ENCODE results near the gene NOTCH2. TPM values are rescaled to one million over a fixed set of nuclear protein-coding genes. Genes with fewer than 3 reads are reported as not detected.

NOTCH2 gene
- total RNA-seq, 1 donor from 2014 or later: 75.6 TPM

DNA sequence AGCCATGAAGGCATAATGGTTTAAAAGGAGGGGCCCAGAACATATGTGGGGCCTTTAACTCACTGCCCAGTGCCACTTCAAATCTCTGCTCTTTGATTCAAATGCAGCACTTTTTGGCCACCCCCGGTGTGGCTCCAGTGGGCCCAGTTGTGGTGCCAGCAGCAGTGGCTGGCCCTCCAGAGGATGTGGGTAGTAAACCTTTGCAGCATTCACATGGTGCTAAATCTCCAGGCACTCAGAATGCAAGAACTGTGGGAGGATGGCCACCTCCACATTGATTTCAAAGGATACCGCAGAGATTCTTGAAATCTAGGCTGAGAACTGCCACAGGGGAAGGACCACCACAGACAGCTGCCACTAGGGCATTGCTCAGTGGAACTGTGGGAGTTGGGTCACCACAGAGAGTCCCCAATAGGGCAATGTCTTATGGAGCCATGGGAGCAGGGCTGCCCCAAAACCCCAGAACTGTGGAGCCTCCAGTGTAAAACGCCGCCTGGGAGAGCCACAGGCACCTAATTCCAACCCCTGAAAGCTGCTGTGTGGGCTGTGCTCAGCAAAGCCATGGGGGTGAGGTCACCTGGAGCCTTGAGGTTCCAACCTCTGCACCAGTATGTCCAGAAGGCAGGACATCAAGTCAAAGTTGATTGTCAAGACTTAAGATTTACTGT is 166.6 kb downstream of the NOTCH2 start:
- DNase-seq (ENCODE audit: extremely low spot score in 2 of 2): no peak
- TF ChIP-seq POLR2AphosphoS5 (IDR thresholded peaks at IDR 0.05; ENCODE audit: insufficient read depth in 1 of 2, low read depth in 1 of 2): no peak
- TF ChIP-seq POLR2A (IDR thresholded peaks at IDR 0.05): no peak
- intact Hi-C loops (cut with DNase I): no loop called here
- no peak overlapping the region for H3K4me3 ChIP-seq
- H3K27ac ChIP-seq: no peak overlapping the region
- peaks cover 6% of the 10 kb centered on the region for H3K9me3 ChIP-seq
- H3K27me3 ChIP-seq: no peaks in the 10 kb centered on the region
- no peaks in the 10 kb centered on the region for H3K36me3 ChIP-seq
- no peaks in the 10 kb centered on the region for H3K4me1 ChIP-seq

DNA sequence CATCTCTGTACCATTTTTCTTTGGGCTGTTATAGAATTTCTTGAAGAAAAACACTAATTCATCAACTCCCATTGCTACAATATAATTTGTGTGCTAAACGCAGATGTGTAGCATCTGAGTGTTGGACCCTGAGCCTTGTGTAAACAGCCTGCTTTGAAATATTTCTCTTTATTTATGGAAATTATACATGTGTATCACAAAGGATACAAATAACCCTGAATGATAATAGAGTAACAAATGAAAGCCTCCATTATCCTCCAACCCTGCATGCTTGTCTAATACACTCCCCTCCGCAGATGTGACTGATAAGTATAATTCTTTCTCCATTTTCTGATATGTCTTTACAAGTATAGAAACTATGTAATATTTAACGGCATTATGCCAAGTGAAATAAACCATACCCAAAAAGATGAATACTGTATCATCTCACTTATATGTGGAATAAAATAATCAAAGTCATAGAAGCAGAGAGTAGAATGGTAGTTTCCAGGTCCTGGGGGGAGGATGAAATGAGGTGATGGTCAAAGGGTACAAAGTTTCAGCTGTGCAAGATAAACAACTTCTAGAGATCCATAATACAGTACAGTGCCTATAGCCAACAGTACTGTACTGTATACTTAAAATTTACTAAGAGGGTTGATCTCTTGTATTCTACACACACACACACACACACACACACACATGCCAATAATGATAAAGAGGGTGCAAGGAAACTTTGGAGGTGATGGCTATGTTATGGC is 170.3 kb downstream of the NOTCH2 start:
- Histone ChIP-seq H3K4me1 (no peaks in the 10 kb centered on the region), H3K27me3 (no peaks in the 10 kb centered on the region), H3K4me3 (no peak overlapping the region), H3K27ac (no peak overlapping the region), H3K9me3 (no peaks in the 10 kb centered on the region), H3K36me3 (no peaks in the 10 kb centered on the region)
- intact Hi-C loops (cut with DNase I): no loop called here
- TF ChIP-seq POLR2A (IDR thresholded peaks at IDR 0.05): no peak
- no peak for DNase-seq (ENCODE audit: extremely low spot score in 2 of 2)

DNA sequence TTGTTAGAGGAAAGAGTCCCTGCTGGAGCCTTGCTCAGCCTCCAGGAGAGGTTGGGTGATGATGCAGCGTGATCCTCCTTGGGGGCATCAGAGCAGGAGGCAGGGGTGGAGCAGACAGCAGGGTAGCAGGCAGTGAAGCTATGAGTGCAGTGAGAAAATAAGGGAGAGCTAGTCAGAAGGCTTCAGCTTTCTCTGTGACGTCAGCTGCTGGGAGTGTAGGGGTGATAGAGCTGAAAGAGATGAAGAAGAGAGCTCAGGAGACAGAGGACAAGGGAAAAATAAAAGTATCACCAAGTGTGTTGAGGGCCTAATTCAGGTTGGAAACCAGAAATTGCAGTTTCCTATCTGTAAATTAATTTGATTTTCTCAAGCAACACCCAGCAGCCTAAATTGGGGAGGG is 170.9 kb downstream of the NOTCH2 start:
- H3K36me3 ChIP-seq: no peaks in the 10 kb centered on the region
- H3K4me1 ChIP-seq: no peaks in the 10 kb centered on the region
- no peaks in the 10 kb centered on the region for H3K9me3 ChIP-seq
- no peaks in the 10 kb centered on the region for H3K27me3 ChIP-seq
- no peak overlapping the region for H3K27ac ChIP-seq
- intact Hi-C loops (cut with DNase I): no loop called here
- TF ChIP-seq POLR2A (IDR thresholded peaks at IDR 0.05) (no peak), POLR2AphosphoS5 (IDR thresholded peaks at IDR 0.05; ENCODE audit: insufficient read depth in 1 of 2, low read depth in 1 of 2) (no peak)
- TF ChIP-seq, protein P1, sequence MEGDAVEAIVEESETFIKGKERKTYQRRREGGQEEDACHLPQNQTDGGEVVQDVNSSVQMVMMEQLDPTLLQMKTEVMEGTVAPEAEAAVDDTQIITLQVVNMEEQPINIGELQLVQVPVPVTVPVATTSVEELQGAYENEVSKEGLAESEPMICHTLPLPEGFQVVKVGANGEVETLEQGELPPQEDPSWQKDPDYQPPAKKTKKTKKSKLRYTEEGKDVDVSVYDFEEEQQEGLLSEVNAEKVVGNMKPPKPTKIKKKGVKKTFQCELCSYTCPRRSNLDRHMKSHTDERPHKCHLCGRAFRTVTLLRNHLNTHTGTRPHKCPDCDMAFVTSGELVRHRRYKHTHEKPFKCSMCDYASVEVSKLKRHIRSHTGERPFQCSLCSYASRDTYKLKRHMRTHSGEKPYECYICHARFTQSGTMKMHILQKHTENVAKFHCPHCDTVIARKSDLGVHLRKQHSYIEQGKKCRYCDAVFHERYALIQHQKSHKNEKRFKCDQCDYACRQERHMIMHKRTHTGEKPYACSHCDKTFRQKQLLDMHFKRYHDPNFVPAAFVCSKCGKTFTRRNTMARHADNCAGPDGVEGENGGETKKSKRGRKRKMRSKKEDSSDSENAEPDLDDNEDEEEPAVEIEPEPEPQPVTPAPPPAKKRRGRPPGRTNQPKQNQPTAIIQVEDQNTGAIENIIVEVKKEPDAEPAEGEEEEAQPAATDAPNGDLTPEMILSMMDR (IDR thresholded peaks at IDR 0.05): no peak
- H3K4me3 ChIP-seq: no peak overlapping the region
- DNase-seq (ENCODE audit: extremely low spot score in 2 of 2): no peak

DNA sequence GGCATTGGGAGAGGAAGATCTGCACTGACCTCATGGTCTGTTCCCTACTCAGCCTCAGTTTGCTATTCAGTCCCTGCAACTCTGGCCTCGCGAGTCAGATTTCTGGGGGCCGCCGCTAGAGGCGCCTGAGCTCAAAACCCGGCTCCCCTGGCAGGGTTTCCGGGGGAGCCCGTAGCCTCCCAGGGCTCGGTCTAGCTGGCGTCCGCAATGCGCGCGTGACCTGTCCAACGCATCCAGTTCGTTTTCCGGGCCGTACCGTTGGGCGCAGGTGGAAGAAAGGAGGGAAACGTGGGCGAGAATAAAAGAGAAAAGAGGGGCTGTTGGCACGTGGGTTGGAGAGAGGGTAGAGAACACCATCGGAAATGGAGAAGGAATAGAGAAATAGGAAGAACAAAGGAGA is 173.2 kb downstream of the NOTCH2 start, which contains the start of gene ADAM30:
ADAM30 (minus strand) TSS at position 213 of the 400 bp plus-strand sequence; CDS start at position 34, 179 bp downstream.
- TF ChIP-seq, protein P1 (IDR thresholded peaks at IDR 0.05): no peak
- TF ChIP-seq POLR2A (IDR thresholded peaks at IDR 0.05) (no peak), POLR2AphosphoS5 (IDR thresholded peaks at IDR 0.05; ENCODE audit: insufficient read depth in 1 of 2, low read depth in 1 of 2) (no peak)
- intact Hi-C loops (cut with DNase I): no loop called here

DNA sequence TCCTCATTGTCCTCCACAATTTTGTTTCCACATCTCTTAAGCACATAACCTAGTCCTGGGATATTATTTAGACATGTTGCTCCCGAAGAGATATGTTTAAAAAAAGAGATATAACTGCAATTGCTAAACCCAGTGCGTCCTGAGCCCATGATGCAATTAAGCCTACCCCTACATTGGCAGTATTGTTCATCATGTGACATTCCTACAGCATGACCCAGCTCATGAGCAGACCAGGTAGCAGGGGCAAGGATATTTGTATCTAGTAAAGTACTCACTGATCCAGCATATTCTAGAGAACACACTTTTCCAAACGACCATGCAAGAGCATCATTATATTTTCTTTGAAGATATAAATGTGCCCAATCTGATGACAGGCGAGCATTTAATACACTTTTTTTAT is 174.4 kb downstream of the NOTCH2 start:
- intact Hi-C loops (cut with DNase I): no loop called here
- TF ChIP-seq POLR2A (IDR thresholded peaks at IDR 0.05): no peak
- TF ChIP-seq, protein P1 (IDR thresholded peaks at IDR 0.05): no peak
- no peak for TF ChIP-seq POLR2AphosphoS5 (IDR thresholded peaks at IDR 0.05; ENCODE audit: insufficient read depth in 1 of 2, low read depth in 1 of 2)
- no peaks in the 10 kb centered on the region for H3K36me3 ChIP-seq
- no peaks in the 10 kb centered on the region for H3K4me1 ChIP-seq
- no peaks in the 10 kb centered on the region for H3K27me3 ChIP-seq
- H3K4me3 ChIP-seq: no peak overlapping the region
- DNase-seq (ENCODE audit: extremely low spot score in 2 of 2): no peak
- no peak overlapping the region for H3K27ac ChIP-seq
- H3K9me3 ChIP-seq: no peaks in the 10 kb centered on the region

More for the DNA sequence above, 173.2 kb downstream of the NOTCH2 start, which contains the start of gene ADAM30:
- no peak for DNase-seq (ENCODE audit: extremely low spot score in 2 of 2)
- Histone ChIP-seq H3K9me3 (no peaks in the 10 kb centered on the region), H3K27me3 (no peaks in the 10 kb centered on the region), H3K4me1 (no peaks in the 10 kb centered on the region), H3K36me3 (no peaks in the 10 kb centered on the region), H3K27ac (no peak within 1 kb of the TSS), H3K4me3 (no peak within 1 kb of the TSS)

All from vagina (tissue), 2 donors.